HG03175 (cell line): ENCODE results near the gene CRAT.

Source experiments
- ATAC-seq: cut with Tn5 transposase; IDR thresholded peaks from one replicate; pipeline ENCODE4 v1.9.1; 2021; ENCODE audit warnings: mild to moderate bottlenecking, moderate library complexity; ENCODE audit not compliant: unreplicated experiment

Gene CRAT

DNA sequence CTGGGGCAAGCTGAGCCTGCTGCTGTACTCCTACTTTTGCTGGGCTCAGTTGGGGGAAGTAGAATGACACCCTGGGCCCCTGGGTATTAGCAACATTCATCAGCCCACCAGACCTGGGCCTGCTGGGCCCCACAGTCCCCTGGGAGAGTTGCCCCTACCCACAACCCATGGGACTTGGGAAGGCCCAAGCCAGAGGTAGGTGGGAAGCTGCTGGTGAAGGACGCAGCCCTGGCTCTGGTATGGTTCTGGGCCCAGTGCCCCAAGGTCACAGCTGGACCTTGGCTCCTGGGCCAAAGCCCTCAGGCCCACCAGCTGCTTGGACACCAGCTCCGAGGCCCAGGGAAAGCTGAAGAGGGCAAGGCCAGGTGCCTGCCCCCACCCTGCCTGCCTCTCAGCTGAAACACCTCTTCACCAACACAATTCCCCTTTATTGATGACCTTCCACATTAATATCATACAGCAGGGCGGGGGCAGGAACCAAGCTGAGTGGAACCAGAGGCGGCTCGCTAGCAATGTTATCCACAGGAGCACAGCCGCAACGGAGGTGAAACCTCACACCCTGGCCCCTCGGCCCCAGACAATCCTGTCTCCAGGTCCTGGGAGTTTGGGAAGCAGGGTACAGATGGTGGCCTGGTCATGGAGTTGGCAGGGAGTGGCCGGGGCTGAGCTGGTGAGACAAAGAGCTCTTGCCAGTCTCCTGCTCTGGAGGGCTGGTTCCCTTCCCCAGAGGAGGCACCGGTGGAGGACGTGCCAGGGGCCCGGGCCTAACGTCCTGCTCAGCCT is 16.0 kb downstream of the CRAT start:
- ATAC-seq, result no peak

DNA sequence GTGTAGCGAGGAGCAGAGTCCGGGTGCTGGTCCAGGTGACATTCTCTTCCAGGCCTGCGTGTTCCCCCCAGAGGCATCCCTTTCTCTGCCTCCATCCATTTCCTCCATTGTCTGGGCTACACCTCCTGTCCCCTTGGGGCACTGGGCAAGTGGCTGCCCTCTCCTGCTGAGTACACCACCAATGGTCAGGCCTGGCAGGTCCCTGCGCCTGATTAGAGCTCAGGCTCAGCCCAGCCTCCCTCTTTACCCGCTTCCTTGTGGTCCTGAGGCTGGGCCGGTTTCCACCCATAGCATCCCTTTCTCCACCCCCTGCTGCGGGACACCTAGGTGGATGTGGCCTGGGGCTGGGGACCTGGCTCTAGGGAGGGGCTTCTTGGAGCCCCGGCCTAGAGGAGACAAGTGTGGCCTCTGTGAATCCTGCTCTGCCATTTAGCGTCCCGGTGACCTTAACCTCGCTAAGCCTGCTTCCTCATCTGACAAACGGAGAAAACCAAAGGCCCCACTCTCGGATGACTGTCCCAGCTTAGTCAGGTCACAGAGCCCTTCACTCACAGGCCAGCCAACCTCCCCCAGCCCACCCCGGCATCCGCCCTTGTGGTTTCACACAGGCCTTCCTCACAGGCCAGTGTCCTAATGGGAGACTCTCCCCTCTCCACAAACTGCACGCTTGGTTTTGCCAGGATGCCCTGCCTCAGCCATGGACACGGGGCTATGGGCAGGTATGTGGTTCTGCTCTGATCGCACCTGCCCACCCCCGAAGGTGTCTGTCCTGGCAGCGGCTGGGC is 16.8 kb downstream of the CRAT start:
- no peak for ATAC-seq

DNA sequence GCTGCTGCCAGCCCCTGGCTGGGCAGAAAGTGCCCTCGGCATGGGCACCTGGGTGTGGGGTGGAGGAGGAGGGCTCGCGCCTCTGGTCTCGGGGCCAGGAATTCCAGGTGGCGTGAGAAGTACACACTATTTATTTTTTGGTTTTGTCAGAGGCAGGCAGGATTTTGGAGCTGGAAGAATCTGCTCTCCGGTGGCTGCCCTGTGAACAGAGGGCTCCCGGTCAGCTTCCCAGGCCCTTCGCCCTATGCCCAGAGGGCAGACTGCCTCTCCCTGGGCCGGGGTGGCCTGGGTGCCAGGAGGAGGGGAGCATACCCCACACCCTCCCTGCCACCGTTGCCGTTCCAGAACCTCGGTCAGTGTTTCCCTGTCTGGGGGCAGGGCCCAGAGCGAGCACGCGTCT is 21.3 kb downstream of the CRAT start:
- no peak for ATAC-seq

DNA sequence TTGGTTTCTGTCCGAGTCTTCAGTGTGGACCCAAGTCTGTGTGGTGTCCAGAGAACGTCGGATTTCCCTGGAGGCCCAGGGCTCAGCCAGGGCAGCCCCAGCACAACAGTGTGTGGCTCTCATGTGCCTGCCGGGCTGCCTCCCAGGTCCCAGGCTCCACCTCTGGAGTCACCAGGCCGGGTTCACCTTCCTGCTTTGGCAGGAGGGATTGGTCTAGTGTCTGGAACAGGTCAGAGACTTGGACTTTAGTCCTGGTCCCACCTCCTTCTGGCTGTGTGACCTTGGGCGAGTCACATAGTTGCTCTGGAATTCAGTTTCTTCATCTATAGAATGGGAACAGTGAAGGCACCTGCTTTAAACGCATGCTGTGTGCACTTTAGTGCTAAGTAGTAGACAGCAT is 26.5 kb downstream of the CRAT start:
- no peak for ATAC-seq

DNA sequence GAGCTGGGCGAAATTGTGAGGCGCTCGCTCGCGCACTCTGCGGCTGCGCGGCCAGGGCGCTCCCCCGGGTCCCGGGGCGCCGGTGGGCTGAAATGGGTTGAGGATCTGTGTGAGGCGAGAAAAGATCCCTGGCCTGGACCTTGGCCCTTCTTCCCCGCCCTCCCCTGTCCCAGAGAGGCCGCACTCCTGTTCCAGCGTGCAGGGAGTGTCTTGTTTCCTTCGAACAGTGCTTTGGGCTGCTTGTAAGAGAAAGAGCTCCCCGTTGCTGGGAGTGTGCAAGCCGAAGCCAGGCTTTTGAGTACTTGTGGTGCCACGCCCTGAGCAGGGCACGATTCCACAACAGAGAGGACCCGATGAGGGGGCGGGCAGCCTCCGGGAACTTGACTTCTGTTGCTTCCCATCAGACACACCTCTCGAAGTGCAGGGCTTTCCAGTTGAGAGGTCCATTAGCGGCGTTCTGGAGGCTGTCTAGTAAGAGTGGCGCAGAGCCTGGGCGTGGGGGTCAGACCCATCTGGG is 29.1 kb downstream of the CRAT start:
- ATAC-seq, result no peak

DNA sequence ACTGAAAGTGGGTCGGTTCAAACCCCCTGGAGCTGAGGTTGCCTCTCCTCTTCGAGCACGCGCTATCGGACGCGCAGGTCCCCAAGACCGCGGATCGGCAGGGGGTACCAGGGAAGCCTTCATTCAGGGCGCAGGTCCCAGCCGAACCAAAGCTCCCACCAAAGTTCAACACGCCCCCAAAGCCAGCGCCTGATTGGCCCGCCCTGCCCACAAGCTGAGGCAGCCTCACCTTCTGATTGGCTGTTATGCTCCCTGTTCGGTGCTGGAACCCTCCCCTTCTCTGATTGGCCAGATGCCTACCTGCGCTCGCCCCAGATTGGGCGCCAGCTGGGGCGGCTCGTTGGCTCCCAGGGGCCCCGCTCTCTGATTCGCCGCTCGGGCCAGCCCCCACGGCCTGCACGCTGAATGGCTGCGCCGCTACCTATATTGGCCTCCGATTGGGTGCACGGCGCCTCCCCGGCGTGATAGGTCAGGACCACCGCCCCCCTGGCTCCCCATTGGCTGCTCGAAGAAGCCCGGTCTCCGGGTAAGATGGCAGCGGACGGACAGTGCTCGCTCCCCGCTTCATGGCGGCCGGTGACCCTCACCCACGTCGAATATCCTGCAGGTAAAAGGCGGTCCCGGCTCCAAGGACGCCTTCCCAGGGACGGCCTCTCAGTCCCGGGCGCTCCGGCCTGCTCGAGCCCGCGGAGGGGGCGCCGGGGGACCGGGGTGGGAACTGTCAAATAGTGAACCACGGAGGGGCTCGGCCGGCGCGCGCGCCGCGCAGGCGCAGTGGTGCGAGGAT is 29.8 kb downstream of the CRAT start, which contains the start of gene DOLPP1:
Gene DOLPP1, plus strand, starts transcription at position 511 of the 787 bp plus-strand sequence. Its CDS starts 21 bp downstream, at position 532.
- ATAC-seq, result peak; percentile 95

DNA sequence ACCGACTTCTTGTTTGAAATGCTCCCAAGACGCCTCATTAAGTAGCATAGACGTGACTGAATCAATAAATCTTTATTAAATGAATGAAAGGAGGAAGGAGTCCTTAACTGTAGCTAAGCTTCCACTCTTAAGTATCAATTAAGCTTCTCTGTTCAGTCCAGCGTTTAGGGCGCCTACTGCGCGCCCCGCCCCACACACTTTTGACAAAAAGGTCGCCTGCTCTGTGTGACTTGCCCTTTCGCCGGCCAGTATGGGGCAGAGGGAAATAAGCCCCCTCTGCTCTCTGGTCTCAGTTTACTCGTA is 30.3 kb downstream of the CRAT start:
- no peak for ATAC-seq

DNA sequence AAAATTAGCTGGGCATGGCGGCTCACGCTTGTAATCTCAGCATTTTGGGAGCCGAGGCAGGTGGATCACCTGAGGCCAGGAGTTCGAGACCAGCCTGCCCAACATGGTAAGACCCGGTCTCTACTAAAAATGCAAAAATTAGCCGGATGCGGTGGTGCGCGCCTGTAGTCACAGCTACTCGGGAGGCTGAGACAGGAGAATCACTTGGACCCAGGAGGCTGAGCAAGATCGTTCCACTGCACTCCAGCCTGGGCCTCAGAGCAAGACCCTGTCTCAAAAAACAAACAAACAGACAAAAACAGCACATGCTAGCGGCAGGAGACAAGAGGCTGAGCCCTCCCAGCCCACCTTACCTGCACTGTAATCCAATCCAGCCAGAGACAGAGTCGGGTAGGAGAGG is 30.8 kb downstream of the CRAT start:
- no peak for ATAC-seq

DNA sequence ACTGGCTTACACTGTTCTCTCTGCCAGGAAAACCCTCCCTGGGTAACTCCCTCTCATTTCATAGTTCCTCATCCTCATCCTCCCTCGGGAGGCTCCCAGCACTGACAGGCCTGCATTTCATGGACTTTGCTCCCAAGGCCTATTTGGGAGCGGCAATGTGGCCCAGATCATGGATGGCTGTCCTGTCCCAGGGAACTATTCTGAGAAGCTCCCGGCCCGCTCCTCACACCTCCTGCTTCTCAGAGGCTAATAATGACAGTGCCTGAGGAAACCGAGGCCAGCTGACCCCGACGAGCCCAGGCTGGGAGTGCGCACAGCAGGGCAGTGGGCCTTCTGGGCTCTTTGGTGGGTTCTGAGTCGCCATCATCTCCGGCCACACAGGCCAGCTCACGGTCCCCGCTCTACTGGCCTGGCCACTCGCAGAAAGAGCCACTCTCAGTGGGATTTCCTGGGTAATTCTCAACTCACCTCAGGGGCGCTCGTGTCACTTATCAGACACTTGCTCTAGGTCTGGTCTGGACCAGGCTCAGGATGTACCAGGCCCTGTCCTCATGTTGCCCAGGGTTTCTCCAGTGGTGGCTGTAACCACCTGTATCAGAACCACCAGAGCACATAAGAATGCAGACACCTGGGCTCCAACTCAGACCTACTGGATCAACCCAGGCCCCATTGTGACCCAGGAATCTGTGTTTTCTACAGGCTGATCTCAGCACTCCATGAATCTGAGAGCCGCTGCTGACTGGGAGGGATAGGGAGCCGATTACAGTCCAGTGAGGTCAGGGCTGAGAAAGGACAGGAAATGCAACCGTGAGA is 31.7 kb downstream of the CRAT start:
- ATAC-seq, result no peak

DNA sequence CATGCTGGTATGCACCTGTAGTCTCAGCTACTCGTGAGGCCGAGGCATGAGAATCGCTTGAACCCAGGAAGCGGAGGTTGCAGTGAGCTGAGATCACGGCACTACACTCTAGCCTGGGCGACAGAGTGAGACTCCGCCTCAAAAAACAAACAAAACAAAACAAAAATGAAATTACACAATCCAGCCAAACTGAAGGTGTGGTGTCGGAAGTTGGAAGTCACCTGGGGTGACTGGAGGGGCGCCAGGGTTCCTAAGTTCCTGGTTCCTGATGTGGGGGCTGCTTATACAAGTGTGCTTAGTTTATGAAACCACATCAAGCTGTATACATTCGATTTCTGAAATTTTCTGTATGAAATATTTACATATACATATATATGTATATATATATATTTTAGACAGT is 33.4 kb downstream of the CRAT start:
- no peak for ATAC-seq

DNA sequence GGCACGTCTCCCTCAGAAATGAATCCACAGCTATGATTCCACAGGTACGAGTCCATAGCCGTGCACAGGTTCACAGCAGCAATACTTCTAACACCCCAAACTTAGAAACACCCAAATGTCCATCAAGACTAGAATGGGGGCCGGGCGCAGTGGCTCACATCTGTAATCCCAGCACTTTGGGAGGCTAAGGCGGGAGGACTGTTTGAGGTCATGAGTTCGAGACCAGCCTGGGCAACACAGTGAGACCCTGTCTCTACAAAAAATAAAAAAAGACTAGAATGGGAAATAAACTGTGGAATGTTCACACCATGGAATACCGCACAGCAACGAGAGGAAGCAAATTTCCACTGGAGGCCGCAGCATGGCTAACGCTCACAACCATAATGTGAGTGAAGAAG is 34.0 kb downstream of the CRAT start:
- no peak for ATAC-seq

DNA sequence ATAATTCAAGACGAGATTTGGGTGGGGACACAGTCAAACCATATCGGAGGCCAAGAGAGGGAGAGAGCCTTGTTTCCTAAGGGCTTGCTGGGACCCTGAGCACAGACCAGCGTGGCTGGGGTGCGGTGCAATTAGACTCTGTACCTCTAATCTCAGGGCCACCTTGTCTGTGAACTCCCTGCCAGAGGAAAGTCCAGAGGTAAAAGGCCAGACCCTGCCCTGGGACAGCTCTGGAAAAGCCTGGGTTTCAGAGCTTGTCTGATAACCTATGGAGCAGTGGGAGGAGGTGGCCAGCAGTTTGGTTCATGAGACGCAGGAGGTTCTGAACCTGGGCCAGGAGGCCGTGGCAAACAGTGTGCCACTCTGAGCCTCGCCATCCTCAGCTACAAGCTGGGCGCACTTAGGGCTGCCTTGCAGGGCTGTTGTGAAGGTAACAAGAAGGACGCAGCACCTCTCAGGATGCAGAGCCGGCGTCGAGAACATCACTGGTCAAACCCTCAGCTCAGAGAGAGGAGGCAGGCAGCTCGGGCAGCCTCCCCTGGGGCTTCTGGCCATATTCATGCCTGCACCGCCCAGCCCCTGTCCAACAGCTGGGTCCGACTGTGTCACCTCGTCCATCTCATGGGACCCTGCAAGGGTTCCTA is 34.5 kb downstream of the CRAT start:
- ATAC-seq, result no peak

DNA sequence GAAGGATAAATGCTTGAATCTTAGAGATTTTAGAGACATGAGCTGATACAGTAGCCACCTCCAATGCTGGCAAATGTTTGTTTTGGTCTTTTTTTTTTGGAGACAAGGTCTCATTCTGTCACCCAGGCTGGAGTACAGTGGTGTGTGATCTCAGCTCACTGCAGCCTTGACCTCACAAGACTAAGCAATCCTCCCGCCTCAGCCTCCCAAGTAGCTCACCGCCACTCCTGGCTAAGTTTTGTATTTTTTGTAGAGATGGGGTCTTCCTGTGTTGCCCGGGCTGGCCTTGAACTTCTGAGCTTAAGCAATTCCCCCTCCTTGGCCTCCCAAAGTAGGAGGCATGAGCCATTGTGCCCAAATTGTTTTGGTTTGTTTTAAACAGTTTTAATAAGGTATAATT is 36.5 kb downstream of the CRAT start:
- ATAC-seq, result no peak

DNA sequence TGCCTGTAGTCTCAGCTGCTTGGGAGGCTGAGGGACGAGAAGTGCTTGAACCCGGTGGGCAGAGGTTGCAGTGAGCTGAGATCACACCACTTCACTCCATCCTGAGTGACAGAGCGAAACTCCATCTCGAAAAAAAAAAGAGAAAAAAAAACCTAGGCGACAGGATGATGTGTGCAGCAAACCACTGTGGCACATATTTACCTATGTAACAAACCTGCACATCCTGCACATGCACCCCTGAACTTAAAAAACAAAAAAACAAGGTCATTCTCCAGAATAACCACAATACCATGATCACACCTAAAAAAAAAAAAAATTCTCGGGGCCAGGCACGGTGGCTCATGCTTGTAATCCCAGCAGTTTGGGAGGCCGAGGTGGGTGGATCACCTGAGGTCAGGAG is 37.2 kb downstream of the CRAT start:
- no peak for ATAC-seq

DNA sequence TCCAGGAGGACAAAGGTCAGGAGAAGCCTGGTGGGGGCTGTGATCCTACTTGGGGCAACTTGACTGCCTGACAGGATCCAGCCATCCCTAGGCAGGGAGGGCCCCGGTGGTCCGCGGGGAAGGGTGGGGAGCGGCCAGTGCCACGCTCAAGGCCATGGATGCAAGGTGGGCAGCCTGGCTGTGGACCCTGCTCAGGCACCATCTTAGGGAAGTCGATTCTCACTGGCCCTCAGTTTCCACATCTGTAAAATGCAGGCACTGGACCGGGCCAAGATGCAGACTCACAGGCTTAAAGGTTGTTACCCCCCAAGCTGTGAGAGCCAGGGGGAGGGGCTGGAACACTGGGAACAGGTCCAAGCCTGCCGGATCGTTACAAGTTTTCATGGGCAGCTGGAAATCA is 38.4 kb downstream of the CRAT start:
- no peak for ATAC-seq

DNA sequence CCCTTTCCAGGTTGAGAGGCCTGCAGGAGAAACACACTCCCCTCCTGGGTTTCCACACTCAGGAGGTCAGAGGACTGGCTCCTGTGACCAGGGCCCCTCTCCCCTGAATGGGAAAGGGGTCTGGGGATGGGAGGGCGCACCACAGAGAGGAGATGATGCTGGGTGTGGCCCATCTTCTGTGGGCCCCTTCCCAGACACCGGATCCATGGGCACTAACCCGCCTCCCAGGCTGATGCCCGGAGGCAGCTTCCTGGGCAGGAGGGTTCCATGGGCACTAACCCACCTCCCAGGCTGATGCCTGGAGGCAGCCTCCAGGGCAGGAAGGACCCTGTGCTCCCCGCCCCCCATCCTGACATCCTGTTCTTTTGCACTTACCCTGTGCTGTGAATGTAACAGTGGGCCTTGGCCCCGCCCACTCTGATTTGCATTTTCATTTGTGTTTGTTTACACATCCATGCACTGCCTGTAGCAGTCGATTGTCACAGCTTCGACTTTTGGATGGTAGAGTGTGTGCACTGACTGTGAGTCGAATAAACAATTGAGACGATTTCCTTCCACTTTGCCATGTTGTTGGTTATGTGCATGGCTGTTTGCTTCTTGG is 39.0 kb downstream of the CRAT start:
- ATAC-seq, result no peak

DNA sequence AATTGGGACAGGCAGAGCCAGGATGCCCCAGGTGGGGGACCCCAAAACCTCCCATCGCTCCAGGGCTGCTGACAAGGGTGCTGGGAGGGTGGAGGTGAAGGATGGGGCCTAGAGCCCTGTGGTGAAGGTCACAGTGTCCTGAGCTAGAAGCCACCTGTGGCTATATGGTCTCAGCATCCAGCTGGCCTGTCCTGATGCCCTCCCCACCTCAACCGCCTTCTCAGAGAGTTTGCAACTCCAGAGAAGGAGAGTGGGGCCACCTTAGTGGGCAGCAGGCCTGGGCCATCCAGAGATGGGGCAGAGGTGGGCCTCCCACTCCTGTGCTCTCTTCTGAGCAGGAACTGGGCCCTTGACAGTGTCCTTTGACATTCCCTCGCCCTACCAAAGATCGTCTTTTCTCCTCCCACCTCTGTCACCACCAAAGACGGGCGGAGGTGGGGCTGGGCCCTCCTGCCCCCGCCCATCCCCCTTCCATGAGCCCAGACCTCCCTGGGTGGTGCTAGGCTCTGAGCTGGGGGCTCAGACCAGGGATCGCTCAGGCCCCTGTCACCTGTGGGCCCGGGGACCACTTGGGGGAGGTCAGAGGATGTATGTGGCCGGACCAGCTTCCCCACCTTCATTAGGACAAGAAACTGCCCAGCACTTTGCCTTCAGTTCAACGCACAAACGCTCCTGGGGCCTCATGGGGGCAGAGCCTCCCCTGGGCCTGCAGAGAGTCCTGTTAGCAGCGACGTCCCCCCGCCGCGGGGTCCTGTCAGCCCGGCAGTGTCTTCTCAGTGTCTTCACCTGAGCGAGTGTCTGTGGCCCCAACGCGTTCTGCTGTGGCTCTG is 39.7 kb downstream of the CRAT start:
- no peak for ATAC-seq

DNA sequence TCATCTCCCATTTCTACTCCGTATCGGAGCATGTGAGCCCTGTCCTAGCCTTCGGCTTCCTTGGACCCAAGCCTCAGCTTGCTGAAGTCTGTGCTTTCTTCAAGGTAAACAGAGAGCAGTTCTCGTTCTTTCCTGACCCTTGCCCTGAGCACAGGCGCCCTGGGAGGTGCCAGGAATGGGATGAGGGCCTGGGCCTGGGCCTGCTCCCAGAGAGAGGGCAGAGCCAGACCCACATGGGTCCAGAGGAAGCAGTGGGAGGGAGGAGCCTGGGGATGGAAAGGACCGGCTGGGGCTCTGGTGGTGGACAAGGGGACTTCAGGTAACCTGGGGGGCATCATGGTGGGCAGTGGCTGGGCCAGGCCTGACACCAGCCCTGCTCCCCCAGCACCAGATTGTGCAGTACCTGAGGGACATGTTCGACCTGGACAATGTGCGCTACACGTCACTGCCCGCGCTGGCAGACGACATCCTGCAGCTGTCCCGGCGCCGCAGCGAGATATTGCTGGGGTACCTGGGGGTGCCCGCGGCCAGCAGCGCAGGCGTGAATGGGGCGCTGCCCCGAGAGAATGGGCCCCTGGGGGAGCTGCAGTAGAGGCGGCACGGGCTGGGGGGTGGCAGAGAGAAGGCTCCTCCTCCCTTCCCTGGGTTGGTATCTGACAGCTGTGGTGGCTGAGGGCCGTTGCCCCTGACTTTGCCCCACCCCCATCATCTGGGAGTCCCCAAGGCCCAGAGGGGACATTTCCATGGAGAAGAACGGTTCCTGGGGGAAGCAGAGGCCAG is 40.5 kb downstream of the CRAT start:
- no peak for ATAC-seq
